K562 (cell line): ENCODE data around the gene MYO3B. TPM values are rescaled to one million over a fixed set of nuclear protein-coding genes. Genes with fewer than 3 reads are reported as not detected.

Experiments
- ATAC-seq: fragments of 200-7000 bp; cut with Tn5 transposase; 3 replicates; pipeline ENCODE4 v1.9.1; 2020; ENCODE audit warnings: moderate library complexity
- BruUV-seq: library from RNA; stranded (reverse); fragments of 400-500 nt; replicated peaks from 2 replicates; lab custom pipeline; 2021; lab: Mats Ljungman, UMichigan
- CTCF ChIA-PET: fragments of 300-600 bp; formaldehyde crosslinking; extraction: SDS; loops from one replicate; lab custom pipeline; 2021; ENCODE audit warnings: low intra/inter-chr PET ratio; lab: Yijun Ruan, JAX
- POLR2A ChIA-PET: fragments of 300-600, 350-650 bp; sonication (Branson Sonifier 250); formaldehyde crosslinking; extraction: SDS; loops from one replicate; lab custom pipeline; 2021; ENCODE audit warnings: antibody characterized with exemption, inconsistent platforms; lab: Yijun Ruan, JAX
- DNase-seq, 4 experiments: peaks; one replicate each; pipeline versions ENCODE4 v3.0.0 to v3.0.0-alpha.2; 2011 to 2018; ENCODE audit warnings: low spot score in 3 of 4, mixed read lengths in 3 of 4; ENCODE audit errors: extremely low read depth in 1 of 4
- FAIRE-seq: peaks from 2 replicates; lab custom pipeline; 2011; peaks lifted over from hg19 to GRCh38; lab: Jason Lieb, UNC
- H2AFZ ChIP-seq: 2 replicates; pipeline ENCODE4 v1.6.0; 2011; ENCODE audit warnings: low read depth, low read length, control low read depth, inconsistent platforms
- H3K27ac ChIP-seq: fragments of 200-600 bp; 3 replicates; pipeline ENCODE4 v1.8.0; 2011; ENCODE audit warnings: low read depth, mild to moderate bottlenecking, control low read depth, inconsistent platforms, low read length, moderate library complexity, mixed read lengths; ENCODE audit errors: extremely low read depth
- H3K27me3 ChIP-seq, 2 experiments: fragments of 300-600 bp in 1 of 2; 2 replicates in 1 of 2; 3 replicates in 1 of 2; pipeline versions ENCODE4 v1.6.0 to v1.8.0; 2011; ENCODE audit warnings: inconsistent platforms in 2 of 2, low read length in 2 of 2, mild to moderate bottlenecking in 1 of 2, mixed read lengths in 1 of 2, moderate library complexity in 1 of 2; ENCODE audit not compliant: control insufficient read depth in 2 of 2, insufficient read depth in 2 of 2
- H3K36me3 ChIP-seq: fragments of 300-600 bp; 3 replicates; pipeline ENCODE4 v1.8.0; 2011; ENCODE audit warnings: mild to moderate bottlenecking, low read length, inconsistent platforms; ENCODE audit not compliant: control insufficient read depth, insufficient read depth
- H3K4me1 ChIP-seq, 2 experiments: fragments of 200-600 bp in 1 of 2; replicated peaks in 1 of 2; 2 replicates in 1 of 2; 3 replicates in 1 of 2; pipeline versions ENCODE4 v1.5.1 to v1.8.0; 2011; ENCODE audit warnings: inconsistent platforms in 2 of 2, low read length in 2 of 2, mild to moderate bottlenecking in 1 of 2, mixed read lengths in 1 of 2, moderate library complexity in 1 of 2; ENCODE audit not compliant: control insufficient read depth in 2 of 2, insufficient read depth in 2 of 2
- H3K4me2 ChIP-seq: 2 replicates; pipeline ENCODE4 v1.6.1; 2011; ENCODE audit warnings: low read length, control low read depth, inconsistent platforms, mixed read lengths; ENCODE audit not compliant: insufficient read depth
- H3K4me3 ChIP-seq: fragments of 200-600 bp; sonication (generic), shearing (Covaris generic); 2 replicates; pipeline ENCODE4 v1.5.1; 2016; ENCODE audit warnings: control low read depth, inconsistent platforms
- H3K79me2 ChIP-seq: fragments of 200-600 bp; 3 replicates; pipeline ENCODE4 v1.8.0; 2011; ENCODE audit warnings: low read length, inconsistent platforms; ENCODE audit not compliant: control insufficient read depth, insufficient read depth
- H3K9ac ChIP-seq, 2 experiments: 2 replicates each; pipeline versions ENCODE4 v1.6.0 to v1.6.1; 2011; ENCODE audit warnings: low read depth in 2 of 2, low read length in 2 of 2, control low read depth in 1 of 2, inconsistent platforms in 1 of 2, mild to moderate bottlenecking in 1 of 2, mixed read lengths in 1 of 2; ENCODE audit not compliant: insufficient read depth in 1 of 2
- H3K9me1 ChIP-seq: one replicate; pipeline ENCODE4 v1.6.0; 2011; ENCODE audit warnings: inconsistent platforms, mild to moderate bottlenecking, low read length, moderate library complexity; ENCODE audit not compliant: control insufficient read depth, insufficient read depth
- H3K9me3 ChIP-seq: replicated peaks from 2 replicates; pipeline ENCODE4 v1.5.1; 2011; ENCODE audit warnings: low read depth, low read length, inconsistent platforms; ENCODE audit not compliant: control insufficient read depth, insufficient read depth
- H4K20me1 ChIP-seq: replicated peaks from 2 replicates; pipeline ENCODE4 v1.6.1; 2011; ENCODE audit warnings: low read length, inconsistent platforms, mixed read lengths; ENCODE audit not compliant: control insufficient read depth, insufficient read depth
- FOXM1 ChIP-seq, 2 experiments: fragments of 450-650 bp in 1 of 2; sonication (generic) in 1 of 2; formaldehyde crosslinking in 1 of 2; IDR thresholded peaks; 2 replicates each; pipeline versions ENCODE4 v1.6.1 to v1.9.0; 2017 to 2022; ENCODE audit warnings: low read depth in 2 of 2, mild to moderate bottlenecking in 2 of 2, missing genetic modification reagents in 1 of 2, moderate library complexity in 1 of 2
- KLF16 ChIP-seq: IDR thresholded peaks from 2 replicates; pipeline ENCODE4 v1.6.1; 2016; ENCODE audit warnings: antibody characterized with exemption
- MYNN ChIP-seq, 2 experiments: sonication (generic); formaldehyde crosslinking in 1 of 2; IDR thresholded peaks; 2 replicates each; pipeline versions ENCODE4 v1.5.0 to v1.6.1; 2016 to 2020; ENCODE audit warnings: antibody characterized with exemption in 1 of 2, missing genetic modification reagents in 1 of 2
- RAD21 ChIP-seq, 2 experiments: fragments of 250-450 bp in 1 of 2; fragments of 450-650 bp in 1 of 2; sonication (Bioruptor Pico) in 1 of 2; formaldehyde crosslinking in 1 of 2; IDR thresholded peaks in 1 of 2; conservative IDR thresholded peaks in 1 of 2; 2 replicates each; pipeline versions ENCODE4 v1.4.0 to v1.8.0; 2020 to 2022; ENCODE audit warnings: mild to moderate bottlenecking in 2 of 2, moderate library complexity in 1 of 2
- RFX1 ChIP-seq: fragments of 450-650 bp; IDR thresholded peaks from 2 replicates; pipeline ENCODE4 v1.6.1; 2016; ENCODE audit warnings: mild to moderate bottlenecking, moderate library complexity
- SIRT6 ChIP-seq: IDR thresholded peaks from one replicate; pipeline ENCODE4 v1.6.1; 2012; ENCODE audit warnings: low read depth, mild to moderate bottlenecking, control low read depth, inconsistent platforms, low read length, moderate library complexity
- SMC3 ChIP-seq: conservative IDR thresholded peaks from 2 replicates; pipeline ENCODE4 v1.6.1; 2011; ENCODE audit warnings: low read depth, low read length, improper control_type of control experiment; ENCODE audit not compliant: insufficient read depth
- WGBS: fragments of 100-300 bp; shearing (Covaris generic); methylation state at CpG from one replicate; pipeline ENCODE4 v1.1.6; 2016; ENCODE audit warnings: low coverage, mixed read lengths; ENCODE audit not compliant: insufficient coverage; ENCODE audit errors: missing lambda C conversion rate; 5-methylcytosine and 5-hydroxymethylcytosine counted together
- in situ Hi-C: fragments of 300-500 bp; cut with MboI; formaldehyde crosslinking; loops from 4 replicates; pipeline ENCODE4 v1.15.0; 2018; ENCODE audit warnings: inconsistent platforms, mixed read lengths
- intact Hi-C: fragments of 100-400 bp; cut with micrococcal nuclease; formaldehyde crosslinking; loops from 2 replicates; pipeline ENCODE4 v1.14.2; 2022
- polyA plus RNA-seq, 8 experiments: library from polyadenylated mRNA; depleted of rRNA in 4 of 8; stranded (reverse) in 5 of 8; unstranded in 3 of 8; fragments of >200 nt; fragmentation: Nextera tagmentation in 2 of 8; fragmentation: Illumina TruSeq in 1 of 8; extraction: Ambion mirVana in 2 of 8; extraction: Trizol in 1 of 8; gene quantifications; 2 replicates each; pipeline versions ENCODE4 v1.2.1 to v1.2.3, GENCODE V29; 2011 to 2014; ENCODE audit warnings: inconsistent platforms in 1 of 8, missing spikeins in 1 of 8
- total RNA-seq, 7 experiments: library from RNA; depleted of rRNA in 6 of 7; stranded (reverse); fragments of >200 nt in 6 of 7; fragmentation: Illumina TruSeq in 2 of 7; extraction: Trizol in 2 of 7; gene quantifications; 2 replicates each; pipeline versions ENCODE4 v1.2.1 to v1.2.3, GENCODE V29; 2011 to 2021; ENCODE audit warnings: low replicate concordance in 1 of 7
- TF ChIP-seq, protein P1 (sequence below): sonication (generic); formaldehyde crosslinking; IDR thresholded peaks from 2 replicates; pipeline ENCODE4 v1.8.1; 2023; ENCODE audit warnings: mild to moderate bottlenecking, missing genetic modification reagents, moderate library complexity
- TF ChIP-seq, protein P2 (sequence below), 2 experiments: IDR thresholded peaks in 1 of 2; conservative IDR thresholded peaks in 1 of 2; 2 replicates each; pipeline ENCODE4 v1.6.1; 2016; ENCODE audit warnings: low read depth in 2 of 2, mild to moderate bottlenecking in 1 of 2, missing compliant biosample characterization in 1 of 2, missing genetic modification characterization in 1 of 2, moderate library complexity in 1 of 2

MYO3B gene
- total and polyA plus RNA-seq, 9 of the 15 experiments (the other 6 are each of a cell fraction or from before 2014, with no cell fraction given): 2.7 to 6.5 (median 3.6) TPM

- peak in 1 of 2 experiments; percentile 42; a peak in 2 of 4 replicates for TF ChIP-seq RAD21 (CRISPR knock-in tag; conservative IDR thresholded peaks at IDR 0.05 in 1 of 2, IDR thresholded peaks at IDR 0.05 in 1 of 2)
- no peak for TF ChIP-seq MYNN (IDR thresholded peaks at IDR 0.05)
- TF ChIP-seq MYNN (CRISPR knock-in tag; IDR thresholded peaks at IDR 0.05): no peak
- peak; percentile 33; the same call in 1 of the 2 replicates for TF ChIP-seq SMC3
- no peak for TF ChIP-seq KLF16
- no peak for TF ChIP-seq FOXM1 (IDR thresholded peaks at IDR 0.05; ENCODE audit: low read depth)
- TF ChIP-seq FOXM1 (CRISPR knock-in tag; IDR thresholded peaks at IDR 0.05; ENCODE audit: low read depth): no peak
- TF ChIP-seq, protein P1, sequence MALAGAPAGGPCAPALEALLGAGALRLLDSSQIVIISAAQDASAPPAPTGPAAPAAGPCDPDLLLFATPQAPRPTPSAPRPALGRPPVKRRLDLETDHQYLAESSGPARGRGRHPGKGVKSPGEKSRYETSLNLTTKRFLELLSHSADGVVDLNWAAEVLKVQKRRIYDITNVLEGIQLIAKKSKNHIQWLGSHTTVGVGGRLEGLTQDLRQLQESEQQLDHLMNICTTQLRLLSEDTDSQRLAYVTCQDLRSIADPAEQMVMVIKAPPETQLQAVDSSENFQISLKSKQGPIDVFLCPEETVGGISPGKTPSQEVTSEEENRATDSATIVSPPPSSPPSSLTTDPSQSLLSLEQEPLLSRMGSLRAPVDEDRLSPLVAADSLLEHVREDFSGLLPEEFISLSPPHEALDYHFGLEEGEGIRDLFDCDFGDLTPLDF (CRISPR knock-in tag): no peak
These were observed 345.6 kb downstream of the MYO3B start (continued) for GRCh38 chr2:170523506-170523905.

DNA sequence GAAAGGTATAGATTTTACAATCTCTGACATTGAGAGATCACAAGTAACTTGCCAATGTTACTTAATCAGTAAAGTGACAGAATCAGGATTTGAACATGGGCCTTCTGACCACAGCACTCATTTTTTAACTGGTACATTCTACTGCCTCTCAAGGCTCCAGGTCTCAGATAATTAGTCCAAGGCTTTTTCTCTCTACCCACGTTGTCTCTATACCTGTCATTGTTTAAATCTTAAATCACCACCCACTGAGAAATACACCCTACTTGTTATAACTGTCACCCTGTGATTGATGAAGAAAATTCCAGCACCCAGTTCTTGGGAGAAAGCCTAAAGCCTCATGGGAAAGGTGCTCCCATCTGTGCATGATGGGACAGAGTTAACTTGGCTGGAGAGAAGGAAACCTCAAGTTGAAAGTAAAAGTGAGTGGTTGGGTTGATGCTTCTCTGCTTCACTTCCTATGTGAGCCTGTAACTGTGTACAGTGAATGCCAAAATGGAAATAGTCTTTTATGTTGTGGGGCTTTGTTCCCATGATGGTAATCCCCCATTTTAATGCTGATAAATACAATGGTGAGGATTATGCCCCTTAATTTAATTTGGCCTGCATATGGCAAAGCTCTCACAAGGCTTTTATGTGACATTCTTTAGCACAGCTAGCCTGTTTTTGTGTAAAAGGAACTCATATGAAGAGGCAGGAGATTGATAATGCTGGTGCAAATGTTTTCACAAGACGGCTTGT lies 347.1 kb downstream of the MYO3B start:
- Histone ChIP-seq H3K27ac (no peak overlapping the region), H3K9me3 (no peaks in the 10 kb centered on the region), H3K9ac (no peak overlapping the region), H3K4me1 (no peaks in the 10 kb centered on the region; a peak in 2 of 5 replicates), H3K4me2 (no peak overlapping the region), H4K20me1 (no peaks in the 10 kb centered on the region; the same call in 1 of the 2 replicates), H3K9me1 (no peaks in the 10 kb centered on the region), H2AFZ (no peak overlapping the region), H3K27me3 (peaks cover 0 to 6% of the 10 kb centered on the region in 2 experiments; a peak in 2 of 5 replicates), H3K79me2 (no peaks in the 10 kb centered on the region), H3K4me3 (no peak overlapping the region), H3K36me3 (no peaks in the 10 kb centered on the region)
- in situ Hi-C loops: no loop called here
- intact Hi-C loops: loop anchor here (10.0 kb wide), 1 partner anchor 290 kb away; the partner anchor contains the start of gene GAD1
- ChIA-PET POLR2A (interaction anchor here (0.8 to 1.7 kb wide), 2 partner anchors 8 to 16 kb away, joined by 3 to 5 read pairs; no protein-coding TSS in a partner anchor), CTCF (no interaction called here)
- no peak for FAIRE-seq
- WGBS: 4% methylated on average over 2 of the region's 2 CpGs
- TF ChIP-seq, protein P2, sequence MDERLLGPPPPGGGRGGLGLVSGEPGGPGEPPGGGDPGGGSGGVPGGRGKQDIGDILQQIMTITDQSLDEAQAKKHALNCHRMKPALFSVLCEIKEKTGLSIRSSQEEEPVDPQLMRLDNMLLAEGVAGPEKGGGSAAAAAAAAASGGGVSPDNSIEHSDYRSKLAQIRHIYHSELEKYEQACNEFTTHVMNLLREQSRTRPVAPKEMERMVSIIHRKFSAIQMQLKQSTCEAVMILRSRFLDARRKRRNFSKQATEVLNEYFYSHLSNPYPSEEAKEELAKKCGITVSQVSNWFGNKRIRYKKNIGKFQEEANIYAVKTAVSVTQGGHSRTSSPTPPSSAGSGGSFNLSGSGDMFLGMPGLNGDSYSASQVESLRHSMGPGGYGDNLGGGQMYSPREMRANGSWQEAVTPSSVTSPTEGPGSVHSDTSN (CRISPR knock-in tag; IDR thresholded peaks at IDR 0.05; ENCODE audit: low read depth): no peak
- TF ChIP-seq, protein P2 (tag; conservative IDR thresholded peaks at IDR 0.05; ENCODE audit: low read depth): 0 out of 2 replicates have a peak, but pooled peaks have one; percentile 33
- no peak for TF ChIP-seq RFX1
- no peak for TF ChIP-seq SIRT6
- BruUV-seq: no TSS peak
- no peak for ATAC-seq
- DNase-seq: no peak
